ENCODE measurements around the gene MRPL49. TPM values are rescaled to one million over a fixed set of nuclear protein-coding genes. Genes with fewer than 3 reads are reported as not detected.

MRPL49 gene
- total and polyA plus RNA-seq, 2 of the 13 experiments (the other 11 are each of a cell fraction or from before 2014, with no cell fraction given): 39.2 to 53.3 TPM

DNA sequence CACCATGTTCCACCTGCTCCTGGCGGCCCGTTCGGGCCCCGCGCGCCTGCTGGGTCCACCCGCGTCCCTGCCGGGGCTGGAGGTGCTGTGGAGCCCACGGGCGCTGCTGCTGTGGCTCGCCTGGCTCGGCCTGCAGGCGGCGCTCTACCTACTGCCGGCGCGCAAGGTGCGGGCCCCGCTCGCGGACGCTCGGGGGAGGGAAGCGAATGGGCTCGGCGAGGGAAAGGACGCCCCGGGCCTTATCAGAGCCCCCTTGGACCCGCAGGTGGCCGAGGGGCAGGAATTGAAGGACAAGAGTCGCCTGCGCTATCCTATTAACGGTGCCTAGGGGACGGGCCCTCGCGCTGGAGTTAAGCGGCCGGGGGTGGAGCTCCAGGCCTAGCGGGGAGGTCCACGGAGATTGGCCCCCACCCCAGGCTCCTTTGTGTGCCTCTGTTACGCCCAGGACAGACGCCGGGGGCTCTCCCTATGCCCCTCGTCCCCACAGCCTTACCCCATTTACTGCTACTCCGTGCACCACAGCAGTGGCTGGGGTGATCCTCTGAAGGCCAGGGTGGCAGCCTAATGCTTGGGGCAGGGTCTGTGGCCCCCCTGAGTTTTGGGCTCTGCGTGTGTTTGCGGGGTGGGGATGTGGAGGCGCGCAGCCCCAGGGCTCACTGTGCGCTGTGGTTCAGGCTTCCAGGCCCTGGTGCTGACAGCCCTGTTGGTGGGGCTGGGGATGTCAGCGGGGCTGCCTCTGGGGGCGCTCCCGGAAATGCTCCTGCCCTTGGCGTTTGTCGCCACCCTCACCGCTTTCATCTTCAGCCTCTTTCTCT lies 9.4 kb upstream of the MRPL49 start (continued):
- TF ChIP-seq, protein P1, sequence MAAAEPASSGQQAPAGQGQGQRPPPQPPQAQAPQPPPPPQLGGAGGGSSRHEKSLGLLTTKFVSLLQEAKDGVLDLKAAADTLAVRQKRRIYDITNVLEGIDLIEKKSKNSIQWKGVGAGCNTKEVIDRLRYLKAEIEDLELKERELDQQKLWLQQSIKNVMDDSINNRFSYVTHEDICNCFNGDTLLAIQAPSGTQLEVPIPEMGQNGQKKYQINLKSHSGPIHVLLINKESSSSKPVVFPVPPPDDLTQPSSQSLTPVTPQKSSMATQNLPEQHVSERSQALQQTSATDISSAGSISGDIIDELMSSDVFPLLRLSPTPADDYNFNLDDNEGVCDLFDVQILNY (CRISPR knock-in tag; conservative IDR thresholded peaks at IDR 0.05): no peak; the same call in 1 of the 2 replicates
- TF ChIP-seq, protein P2, sequence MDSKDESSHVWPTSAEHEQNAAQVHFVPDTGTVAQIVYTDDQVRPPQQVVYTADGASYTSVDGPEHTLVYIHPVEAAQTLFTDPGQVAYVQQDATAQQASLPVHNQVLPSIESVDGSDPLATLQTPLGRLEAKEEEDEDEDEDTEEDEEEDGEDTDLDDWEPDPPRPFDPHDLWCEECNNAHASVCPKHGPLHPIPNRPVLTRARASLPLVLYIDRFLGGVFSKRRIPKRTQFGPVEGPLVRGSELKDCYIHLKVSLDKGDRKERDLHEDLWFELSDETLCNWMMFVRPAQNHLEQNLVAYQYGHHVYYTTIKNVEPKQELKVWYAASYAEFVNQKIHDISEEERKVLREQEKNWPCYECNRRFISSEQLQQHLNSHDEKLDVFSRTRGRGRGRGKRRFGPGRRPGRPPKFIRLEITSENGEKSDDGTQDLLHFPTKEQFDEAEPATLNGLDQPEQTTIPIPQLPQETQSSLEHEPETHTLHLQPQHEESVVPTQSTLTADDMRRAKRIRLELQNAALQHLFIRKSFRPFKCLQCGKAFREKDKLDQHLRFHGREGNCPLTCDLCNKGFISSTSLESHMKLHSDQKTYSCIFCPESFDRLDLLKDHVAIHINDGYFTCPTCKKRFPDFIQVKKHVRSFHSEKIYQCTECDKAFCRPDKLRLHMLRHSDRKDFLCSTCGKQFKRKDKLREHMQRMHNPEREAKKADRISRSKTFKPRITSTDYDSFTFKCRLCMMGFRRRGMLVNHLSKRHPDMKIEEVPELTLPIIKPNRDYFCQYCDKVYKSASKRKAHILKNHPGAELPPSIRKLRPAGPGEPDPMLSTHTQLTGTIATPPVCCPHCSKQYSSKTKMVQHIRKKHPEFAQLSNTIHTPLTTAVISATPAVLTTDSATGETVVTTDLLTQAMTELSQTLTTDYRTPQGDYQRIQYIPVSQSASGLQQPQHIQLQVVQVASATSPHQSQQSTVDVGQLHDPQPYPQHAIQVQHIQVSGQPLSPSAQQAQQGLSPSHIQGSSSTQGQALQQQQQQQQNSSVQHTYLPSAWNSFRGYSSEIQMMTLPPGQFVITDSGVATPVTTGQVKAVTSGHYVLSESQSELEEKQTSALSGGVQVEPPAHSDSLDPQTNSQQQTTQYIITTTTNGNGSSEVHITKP (CRISPR knock-in tag; IDR thresholded peaks at IDR 0.05; ENCODE audit: low read depth): peak; percentile 66
- no peak for TF ChIP-seq CEBPB (IDR thresholded peaks at IDR 0.05; ENCODE audit: borderline replicate concordance, low read depth, low read length)
- no peak for TF ChIP-seq CC2D1A (CRISPR knock-in tag; IDR thresholded peaks at IDR 0.05)
- TF ChIP-seq FOXP1 (IDR thresholded peaks at IDR 0.05): no peak
- TF ChIP-seq FOXP1 (CRISPR knock-in tag; IDR thresholded peaks at IDR 0.05): no peak
- peak; percentile 63 for TF ChIP-seq PHF8 (CRISPR knock-in tag; IDR thresholded peaks at IDR 0.05)
- peak; percentile 28; the same call in 1 of the 2 replicates for TF ChIP-seq E2F1 (CRISPR knock-in tag; IDR thresholded peaks at IDR 0.05)
- TF ChIP-seq JUNB (CRISPR knock-in tag; IDR thresholded peaks at IDR 0.05; ENCODE audit: borderline replicate concordance): no peak
- TF ChIP-seq ZNF432 (CRISPR knock-in tag; IDR thresholded peaks at IDR 0.05; ENCODE audit: borderline replicate concordance): no peak
- peak; percentile 46; the same call in 1 of the 2 replicates for TF ChIP-seq TBX2 (CRISPR knock-in tag; IDR thresholded peaks at IDR 0.05; ENCODE audit: borderline replicate concordance)
- TF ChIP-seq, protein P3, sequence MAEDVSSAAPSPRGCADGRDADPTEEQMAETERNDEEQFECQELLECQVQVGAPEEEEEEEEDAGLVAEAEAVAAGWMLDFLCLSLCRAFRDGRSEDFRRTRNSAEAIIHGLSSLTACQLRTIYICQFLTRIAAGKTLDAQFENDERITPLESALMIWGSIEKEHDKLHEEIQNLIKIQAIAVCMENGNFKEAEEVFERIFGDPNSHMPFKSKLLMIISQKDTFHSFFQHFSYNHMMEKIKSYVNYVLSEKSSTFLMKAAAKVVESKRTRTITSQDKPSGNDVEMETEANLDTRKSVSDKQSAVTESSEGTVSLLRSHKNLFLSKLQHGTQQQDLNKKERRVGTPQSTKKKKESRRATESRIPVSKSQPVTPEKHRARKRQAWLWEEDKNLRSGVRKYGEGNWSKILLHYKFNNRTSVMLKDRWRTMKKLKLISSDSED (CRISPR knock-in tag; IDR thresholded peaks at IDR 0.05): no peak
- TF ChIP-seq MAX (IDR thresholded peaks at IDR 0.05): peak; percentile 53
- TF ChIP-seq, protein P4, sequence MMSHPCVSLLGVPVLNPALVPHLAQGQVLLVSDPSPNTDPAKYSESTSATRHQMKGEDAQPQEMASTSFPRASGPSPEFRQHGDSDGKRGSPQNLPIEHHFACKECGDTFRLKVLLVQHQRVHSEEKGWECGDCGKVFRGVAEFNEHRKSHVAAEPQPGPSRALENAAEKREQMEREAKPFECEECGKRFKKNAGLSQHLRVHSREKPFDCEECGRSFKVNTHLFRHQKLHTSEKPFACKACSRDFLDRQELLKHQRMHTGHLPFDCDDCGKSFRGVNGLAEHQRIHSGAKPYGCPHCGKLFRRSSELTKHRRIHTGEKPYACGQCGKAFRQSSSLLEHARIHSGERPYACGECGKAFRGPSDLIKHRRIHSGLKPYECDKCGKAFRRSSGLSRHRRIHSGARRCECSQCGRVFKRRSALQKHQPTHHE (CRISPR knock-in tag; IDR thresholded peaks at IDR 0.05; ENCODE audit: borderline replicate concordance): 0 out of 2 replicates have a peak, but pooled peaks have one; percentile 32
- TF ChIP-seq TOPORS (CRISPR knock-in tag; IDR thresholded peaks at IDR 0.05): no peak
- no peak for TF ChIP-seq SIN3B (IDR thresholded peaks at IDR 0.05; ENCODE audit: low read length)
- TF ChIP-seq ZNF546 (CRISPR knock-in tag; conservative IDR thresholded peaks at IDR 0.05): no peak
- peak; percentile 51 for TF ChIP-seq ZMYM2 (CRISPR knock-in tag; IDR thresholded peaks at IDR 0.05)
- no peak for TF ChIP-seq POLR2A (IDR thresholded peaks at IDR 0.05; ENCODE audit: insufficient read depth in 1 of 2, low read depth in 2 of 2, low read length in 2 of 2)
- no peak for TF ChIP-seq SRSF4 (IDR thresholded peaks at IDR 0.05; ENCODE audit: low read depth, low read length, poor library complexity, severe bottlenecking)
- no peak for TF ChIP-seq EP300 (IDR thresholded peaks at IDR 0.05; ENCODE audit: low read depth in 2 of 2, low read length in 2 of 2)
- TF ChIP-seq EP300 (CRISPR knock-in tag; IDR thresholded peaks at IDR 0.05; ENCODE audit: borderline replicate concordance): no peak

Data from HepG2 (cell line).